ENCODE results near the gene AMER1. TPM values are rescaled to one million over a fixed set of nuclear protein-coding genes. Genes with fewer than 3 reads are reported as not detected.

Gene AMER1
- total RNA-seq (5.7 TPM), polyA plus RNA-seq (ENCODE audit: insufficient read depth, low read depth, low replicate concordance) (1.5 TPM)
- long read RNA-seq, donor 1, full-length matches to known transcripts: 2 of 2 reads
- long read RNA-seq, donor 1, partial matches to known transcripts: 0 of 2 reads
- long read RNA-seq, donor 1, other reads (novel, unspliced or antisense): 0 of 2 reads
- long read RNA-seq, donor 2, full-length matches to known transcripts: 1 of 1 reads
- long read RNA-seq, donor 2, partial matches to known transcripts: 0 of 1 reads
- long read RNA-seq, donor 2, other reads (novel, unspliced or antisense): 0 of 1 reads
- long read RNA-seq, donor 3, full-length matches to known transcripts: 3 of 3 reads
- long read RNA-seq, donor 3, partial matches to known transcripts: 0 of 3 reads
- long read RNA-seq, donor 3, other reads (novel, unspliced or antisense): 0 of 3 reads
- long read RNA-seq, donor 4, full-length matches to known transcripts: 3 of 3 reads
- long read RNA-seq, donor 4, partial matches to known transcripts: 0 of 3 reads
- long read RNA-seq, donor 4, other reads (novel, unspliced or antisense): 0 of 3 reads
- long read RNA-seq, donor 5: 0 reads
- long read RNA-seq, donor 6: 0 reads
- long read RNA-seq, donor 7, partial matches to known transcripts: 0 of 1 reads
- long read RNA-seq, donor 7, other reads (novel, unspliced or antisense): 1 of 1 reads
- long read RNA-seq, donor 8, full-length matches to known transcripts: 1 of 1 reads
- long read RNA-seq, donor 8, partial matches to known transcripts: 0 of 1 reads
- long read RNA-seq, donor 8, other reads (novel, unspliced or antisense): 0 of 1 reads
- long read RNA-seq, donor 9, full-length matches to known transcripts: 1 of 1 reads
- long read RNA-seq, donor 9, partial matches to known transcripts: 0 of 1 reads
- long read RNA-seq, donor 9, other reads (novel, unspliced or antisense): 0 of 1 reads
- long read RNA-seq, donor 10: 0 reads

DNA sequence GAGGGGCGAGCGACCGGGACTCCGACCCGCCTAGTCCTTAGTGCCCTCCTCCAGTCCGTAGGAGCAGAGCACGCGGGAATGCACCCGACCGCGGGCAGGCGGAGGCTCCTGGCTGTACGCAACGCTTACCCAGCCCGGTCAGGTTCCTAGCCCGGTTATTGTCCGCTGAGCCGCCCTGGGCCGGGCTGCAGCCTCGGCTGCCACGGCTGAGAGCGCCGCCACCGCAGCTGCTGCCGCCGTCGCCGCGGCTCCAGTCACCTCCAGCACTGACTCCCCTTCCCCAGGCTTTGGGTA lies at the start of gene AMER1:
TSS of gene AMER1 (minus strand) at position 268 of the 294 bp plus-strand sequence. CDS start 12,422 bp downstream, outside the sequence.
- no peak for TF ChIP-seq CTCF (IDR thresholded peaks at IDR 0.05; ENCODE audit: borderline replicate concordance, extremely low read depth, insufficient read depth)
- peak in 1 of 5 donors; percentile 84 for DNase-seq
- H3K4me1 ChIP-seq (ENCODE audit: control insufficient read depth in 2 of 3, insufficient read depth in 2 of 3, low read depth in 1 of 3, low read length in 3 of 3): peaks cover 0 to 17% (median 9%) of the 10 kb centered on the region in 3 donors
- H3K36me3 ChIP-seq (ENCODE audit: control insufficient read depth in 2 of 3, insufficient read depth in 3 of 3, low read length in 3 of 3): no peaks in the 10 kb centered on the region
- H3K9ac ChIP-seq (ENCODE audit: low read length in 3 of 3): peak within 1 kb of the TSS; percentile 36 to 87 (median 73)
- H3K9me3 ChIP-seq (ENCODE audit: control insufficient read depth in 2 of 3, insufficient read depth in 1 of 3, low read length in 3 of 3): no peaks in the 10 kb centered on the region
- H3K27ac ChIP-seq (ENCODE audit: low read depth in 2 of 2, low read length in 2 of 2): peak within 1 kb of the TSS; percentile 91 to 93
- H3K27me3 ChIP-seq (ENCODE audit: control insufficient read depth, insufficient read depth, low read length): no peaks in the 10 kb centered on the region
- FAIRE-seq: no peak
- intact Hi-C loops (cut with DNase I): no loop called here
- H3K4me3 ChIP-seq (ENCODE audit: low read length in 3 of 3): peak within 1 kb of the TSS; percentile 49 to 73 (median 70)

DNA sequence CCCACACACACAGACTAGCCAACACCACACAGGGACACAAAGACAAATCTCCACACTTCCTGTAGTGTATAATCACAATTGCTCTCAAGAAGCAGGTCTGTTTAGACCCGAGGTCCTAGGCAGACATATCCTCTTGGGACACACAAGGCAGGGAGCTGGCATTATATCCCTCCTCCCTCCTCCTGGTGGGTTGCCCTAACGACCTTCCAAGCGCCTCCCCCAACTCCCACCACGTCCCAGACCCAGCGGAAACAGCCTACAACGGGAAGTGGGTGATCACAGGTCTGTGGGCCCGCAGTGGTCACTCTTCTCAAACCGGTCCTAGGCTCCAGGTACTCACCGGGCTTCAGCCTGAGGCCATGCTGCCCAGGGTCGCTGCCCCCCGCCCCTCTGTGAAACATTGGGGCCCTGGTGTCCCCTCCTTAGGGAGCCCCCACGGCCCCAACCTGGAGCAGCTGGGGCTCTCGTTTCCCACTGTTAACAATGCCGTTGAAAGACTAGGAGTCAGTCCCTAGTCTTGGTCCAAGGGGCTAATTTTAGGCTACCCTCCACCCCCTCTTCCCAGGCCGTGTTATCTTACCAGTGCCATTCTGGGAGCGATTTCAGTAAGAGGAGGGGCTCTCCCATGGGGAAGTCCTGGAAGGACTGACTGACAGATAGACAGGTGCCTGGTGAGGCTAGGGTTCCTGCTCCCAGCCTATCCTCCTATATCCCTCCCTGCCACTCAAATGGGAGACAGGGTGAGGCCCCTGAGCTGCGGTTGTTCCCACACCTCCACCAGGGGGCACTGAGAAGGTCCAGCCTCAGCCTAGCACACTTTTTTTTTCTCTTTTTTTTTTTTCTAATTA lies 24.8 kb upstream of the AMER1 start, which contains the start of gene ASB12:
TSS of gene ASB12 (minus strand) at position 485 of the 848 bp plus-strand sequence. CDS start 4,957 bp downstream, outside the sequence.
- Histone ChIP-seq H3K27ac (ENCODE audit: low read depth in 2 of 2, low read length in 2 of 2) (no peak within 1 kb of the TSS), H3K4me3 (ENCODE audit: low read length in 3 of 3) (no peak within 1 kb of the TSS), H3K27me3 (ENCODE audit: control insufficient read depth, insufficient read depth, low read length) (no peaks in the 10 kb centered on the region), H3K4me1 (ENCODE audit: control insufficient read depth in 2 of 3, insufficient read depth in 2 of 3, low read depth in 1 of 3, low read length in 3 of 3) (no peaks in the 10 kb centered on the region), H3K36me3 (ENCODE audit: control insufficient read depth in 2 of 3, insufficient read depth in 3 of 3, low read length in 3 of 3) (no peaks in the 10 kb centered on the region), H3K9ac (ENCODE audit: low read length in 3 of 3) (no peak within 1 kb of the TSS), H3K9me3 (ENCODE audit: control insufficient read depth in 2 of 3, insufficient read depth in 1 of 3, low read length in 3 of 3) (no peaks in the 10 kb centered on the region)
- intact Hi-C loops (cut with DNase I): no loop called here
- DNase-seq (no peak), FAIRE-seq (no peak)
- TF ChIP-seq CTCF (IDR thresholded peaks at IDR 0.05; ENCODE audit: borderline replicate concordance, extremely low read depth, insufficient read depth): no peak

GRCh38 chrX:64229154-64229553 lies 23.6 kb upstream of the AMER1 start:
- Histone ChIP-seq H3K4me3 (ENCODE audit: low read length in 3 of 3) (no peak overlapping the region), H3K27me3 (ENCODE audit: control insufficient read depth, insufficient read depth, low read length) (no peaks in the 10 kb centered on the region), H3K27ac (ENCODE audit: low read depth in 2 of 2, low read length in 2 of 2) (no peak overlapping the region), H3K9ac (ENCODE audit: low read length in 3 of 3) (no peak overlapping the region), H3K4me1 (ENCODE audit: control insufficient read depth in 2 of 3, insufficient read depth in 2 of 3, low read depth in 1 of 3, low read length in 3 of 3) (no peaks in the 10 kb centered on the region), H3K9me3 (ENCODE audit: control insufficient read depth in 2 of 3, insufficient read depth in 1 of 3, low read length in 3 of 3) (no peaks in the 10 kb centered on the region), H3K36me3 (ENCODE audit: control insufficient read depth in 2 of 3, insufficient read depth in 3 of 3, low read length in 3 of 3) (no peaks in the 10 kb centered on the region)
- TF ChIP-seq CTCF (IDR thresholded peaks at IDR 0.05; ENCODE audit: borderline replicate concordance, extremely low read depth, insufficient read depth): no peak
- DNase-seq: no peak
- FAIRE-seq: no peak
- intact Hi-C loops (cut with DNase I): no loop called here

Measured in kidney (tissue), 22 donors.